Stimulated activated CD8-positive, alpha-beta memory T cell treated with anti-CD3 and anti-CD28 coated beads, Interleukin-12 subunit alpha, Interleukin-12 subunit beta, amount 100 ng/mL, for 4 hours (primary cell): Measurements from ENCODE around the gene GNA15.

Source experiments
- DNase-seq: peaks from one replicate; pipeline ENCODE4 v3.0.0-alpha.2; 2020; ENCODE audit warnings: low read depth

GNA15 gene

DNA sequence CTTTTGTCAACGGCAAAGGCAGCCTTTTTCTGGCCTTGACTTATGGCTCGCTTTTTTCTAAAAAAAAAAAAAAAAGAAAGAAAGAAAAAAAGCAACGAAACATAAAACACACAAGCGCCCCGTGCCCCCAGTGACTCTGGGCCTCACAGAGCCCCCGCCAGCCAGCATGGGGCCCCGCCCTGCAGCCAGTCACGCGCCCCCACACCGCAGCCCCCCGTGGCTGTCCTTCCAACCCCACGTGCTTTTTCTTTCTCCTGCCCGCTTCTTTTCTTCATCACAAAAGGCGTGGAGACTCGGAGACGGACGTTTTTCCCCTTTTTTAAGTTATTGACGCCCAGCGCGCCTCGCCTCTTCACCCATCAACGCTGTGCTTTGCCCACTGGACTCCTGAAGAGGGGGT, 14.4 kb upstream of the GNA15 start:
- DNase-seq = no peak

DNA sequence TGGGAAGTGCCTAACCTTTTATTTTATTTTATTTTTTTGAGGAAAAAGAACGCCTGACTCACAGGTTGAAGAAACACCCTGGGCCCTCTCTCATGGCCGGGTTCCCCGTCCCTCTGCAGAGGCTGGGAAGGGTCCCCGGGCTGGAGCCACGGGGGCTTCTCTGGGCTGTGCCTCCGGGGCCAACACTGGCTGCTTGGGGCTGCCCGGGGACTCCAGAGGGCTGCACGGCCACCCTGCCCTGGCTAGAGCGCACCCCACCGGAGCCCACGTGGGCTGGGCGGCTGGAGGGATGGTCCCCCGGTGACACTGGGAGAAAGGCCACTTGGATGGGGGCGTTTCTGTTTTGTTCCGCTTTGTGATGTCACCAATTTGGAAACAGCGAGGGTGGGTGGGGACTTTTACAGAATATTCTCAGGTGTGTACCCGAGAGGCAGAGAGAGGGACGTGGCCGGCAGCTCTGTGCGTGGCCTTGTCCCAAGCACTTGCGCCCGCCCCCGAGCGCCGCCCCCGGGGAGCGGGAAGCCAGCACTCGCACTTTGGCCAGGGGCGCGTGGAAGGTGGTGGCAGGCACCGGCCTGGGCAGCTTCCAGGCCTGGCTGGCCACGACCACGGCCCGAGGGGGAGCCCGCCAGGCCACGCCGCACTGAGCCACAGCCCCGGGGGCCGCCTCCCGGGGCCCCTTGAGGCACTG, 13.9 kb upstream of the GNA15 start:
- no peak for DNase-seq

DNA sequence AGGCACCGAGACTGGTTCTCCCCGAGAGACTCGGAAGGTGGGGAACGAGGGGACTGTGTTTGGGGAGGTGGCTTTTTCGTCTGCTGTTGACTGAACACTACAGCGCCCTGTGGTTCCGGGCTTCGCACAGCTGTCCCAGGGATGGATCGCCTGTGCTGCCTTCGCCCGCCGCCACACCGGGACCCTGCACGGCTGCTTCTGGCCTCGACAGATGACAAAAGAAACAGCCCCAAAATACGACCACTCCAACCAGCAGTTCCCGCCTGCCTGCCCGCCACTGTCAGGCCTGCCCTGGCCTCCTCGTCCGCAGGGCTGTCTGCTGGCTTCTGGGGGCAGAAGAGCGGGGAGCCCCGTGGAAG, 13.3 kb upstream of the GNA15 start:
- DNase-seq = no peak

DNA sequence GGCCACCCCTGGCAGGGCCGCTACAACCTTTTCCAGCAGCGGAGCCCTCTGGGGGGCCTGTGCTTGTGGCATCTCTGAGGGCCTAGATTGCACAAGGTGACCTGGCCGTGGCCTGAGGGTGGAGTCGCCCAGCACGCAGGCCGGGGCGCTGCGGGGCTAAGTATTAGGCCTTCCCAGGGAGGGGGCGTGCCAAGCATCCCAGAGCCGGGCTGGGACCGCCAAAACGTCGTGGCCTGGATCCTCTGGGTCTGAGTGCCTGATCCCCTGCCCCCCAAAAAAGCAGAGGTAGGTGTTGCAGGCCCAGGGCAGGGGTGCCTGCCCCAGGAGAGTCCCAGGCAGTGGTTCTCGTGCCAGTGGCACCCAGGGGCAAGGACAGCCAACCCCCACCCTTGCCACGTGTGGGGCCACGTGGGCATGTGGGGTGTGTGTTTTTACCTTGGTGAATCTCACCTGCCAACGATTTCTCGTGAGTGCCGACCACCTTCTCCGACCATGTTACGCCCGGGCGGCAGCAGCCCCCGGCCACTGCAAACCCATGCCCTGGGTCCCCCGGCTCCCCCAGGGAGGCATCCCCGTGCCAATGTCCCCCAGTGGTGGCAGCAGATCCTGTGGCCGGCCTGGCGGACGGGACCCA, 12.6 kb upstream of the GNA15 start:
- DNase-seq = no peak

DNA sequence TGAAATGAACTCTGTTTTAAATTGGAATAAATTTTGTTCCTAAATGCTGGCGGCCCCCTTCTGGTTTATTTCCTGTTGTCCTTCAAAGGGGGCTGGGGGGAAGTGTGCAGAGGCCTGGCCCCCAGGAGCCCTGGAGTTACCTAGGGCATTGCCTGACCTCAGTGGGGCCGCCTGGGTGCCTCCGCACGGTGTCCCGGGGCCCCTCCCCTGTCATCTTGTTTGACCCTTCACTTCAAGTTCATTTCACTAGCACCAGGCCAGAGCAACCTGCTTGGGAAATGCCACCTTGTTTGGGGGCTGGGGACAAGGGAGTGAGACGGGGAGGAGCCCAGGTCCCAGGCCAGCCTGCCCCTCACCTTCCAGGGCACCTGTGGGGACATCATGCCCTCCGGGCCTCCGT, 11.9 kb upstream of the GNA15 start:
- no peak for DNase-seq

DNA sequence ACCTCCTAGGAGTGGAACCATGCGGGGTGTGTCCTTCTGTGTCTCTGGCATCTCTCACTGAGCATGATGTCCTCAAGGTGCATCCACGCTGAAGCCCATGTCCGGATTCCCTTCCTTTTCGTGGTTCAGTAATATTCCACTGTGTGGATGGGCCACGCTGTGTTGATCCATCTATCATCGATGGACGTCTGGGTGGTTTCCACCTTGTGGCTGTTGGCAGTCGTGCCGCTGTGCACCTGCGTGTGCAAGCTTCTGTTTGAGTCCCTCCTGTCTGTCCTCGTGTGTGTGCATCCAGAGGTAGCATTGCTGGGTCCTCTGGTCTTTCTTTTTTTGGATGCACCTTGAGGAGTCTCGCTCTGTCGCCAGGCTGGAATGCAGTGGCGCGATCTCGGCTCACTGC, 11.2 kb upstream of the GNA15 start:
- DNase-seq = no peak

DNA sequence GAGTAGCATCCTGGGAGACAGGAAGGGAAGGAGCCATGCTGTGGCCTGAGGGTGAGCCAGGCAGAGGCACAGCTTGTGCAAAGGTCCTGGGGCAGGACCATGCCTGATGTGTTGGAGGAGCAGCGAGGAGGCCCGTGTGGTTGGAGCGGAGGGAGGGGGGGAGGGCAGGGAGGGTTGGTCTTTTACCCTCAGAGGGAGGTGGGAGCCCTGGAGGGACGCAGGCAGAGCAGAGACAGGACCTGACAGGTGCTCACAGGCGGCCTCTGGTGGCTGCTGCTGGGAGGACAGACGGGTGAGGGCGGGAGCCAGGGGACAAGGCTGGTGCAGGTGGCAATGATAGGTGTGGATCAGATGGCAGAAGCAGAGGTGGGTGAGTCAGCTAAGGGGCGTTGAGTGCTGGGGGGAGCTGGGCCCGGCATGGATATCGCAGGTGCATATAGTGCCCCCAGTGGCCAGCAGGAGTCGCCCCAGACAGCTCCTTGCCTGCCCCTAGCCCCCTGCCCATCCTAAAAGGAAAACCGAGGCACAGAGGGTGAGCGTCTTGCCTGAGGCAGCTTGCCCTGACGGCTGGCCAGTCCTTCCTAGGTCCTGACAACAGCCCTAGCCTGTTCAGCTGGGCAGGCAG, 9.8 kb upstream of the GNA15 start:
- DNase-seq = peak; percentile 53

DNA sequence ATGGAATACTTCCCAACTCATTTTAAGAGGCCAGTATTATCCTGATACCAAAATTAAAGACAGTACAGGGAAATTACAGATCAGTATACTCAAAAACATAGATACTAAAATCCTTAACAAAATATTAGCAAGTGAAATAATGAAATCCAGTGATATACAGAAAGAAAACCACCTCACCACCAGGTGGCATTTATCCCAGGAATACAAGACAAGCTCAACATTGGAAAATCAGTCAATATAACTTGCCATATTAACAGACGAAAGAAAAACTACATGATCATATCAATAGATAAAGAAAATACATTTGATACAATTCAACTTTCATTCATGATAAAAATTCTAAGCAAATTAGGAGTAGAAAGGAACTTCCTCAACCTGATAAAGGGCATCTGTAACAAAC, 6.7 kb upstream of the GNA15 start:
- no peak for DNase-seq

DNA sequence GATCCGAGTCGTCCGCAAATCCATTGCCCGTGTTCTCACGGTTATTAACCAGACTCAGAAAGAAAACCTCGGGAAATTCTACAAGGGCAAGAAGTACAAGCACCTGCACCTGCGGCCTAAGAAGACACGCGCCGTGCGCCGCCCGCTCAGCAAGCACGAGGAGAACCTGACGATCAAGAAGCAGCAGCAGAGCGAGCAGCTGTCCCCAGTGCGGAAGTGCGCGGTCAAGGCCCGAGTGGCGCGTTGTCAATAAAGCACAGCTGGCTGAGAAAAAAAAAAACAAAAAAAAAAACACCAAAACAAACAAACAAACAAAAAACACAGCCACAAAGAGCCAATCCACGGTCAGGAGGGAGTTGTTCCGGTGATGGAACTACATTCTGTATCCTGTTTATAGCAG, 4.7 kb upstream of the GNA15 start:
- DNase-seq = no peak

DNA sequence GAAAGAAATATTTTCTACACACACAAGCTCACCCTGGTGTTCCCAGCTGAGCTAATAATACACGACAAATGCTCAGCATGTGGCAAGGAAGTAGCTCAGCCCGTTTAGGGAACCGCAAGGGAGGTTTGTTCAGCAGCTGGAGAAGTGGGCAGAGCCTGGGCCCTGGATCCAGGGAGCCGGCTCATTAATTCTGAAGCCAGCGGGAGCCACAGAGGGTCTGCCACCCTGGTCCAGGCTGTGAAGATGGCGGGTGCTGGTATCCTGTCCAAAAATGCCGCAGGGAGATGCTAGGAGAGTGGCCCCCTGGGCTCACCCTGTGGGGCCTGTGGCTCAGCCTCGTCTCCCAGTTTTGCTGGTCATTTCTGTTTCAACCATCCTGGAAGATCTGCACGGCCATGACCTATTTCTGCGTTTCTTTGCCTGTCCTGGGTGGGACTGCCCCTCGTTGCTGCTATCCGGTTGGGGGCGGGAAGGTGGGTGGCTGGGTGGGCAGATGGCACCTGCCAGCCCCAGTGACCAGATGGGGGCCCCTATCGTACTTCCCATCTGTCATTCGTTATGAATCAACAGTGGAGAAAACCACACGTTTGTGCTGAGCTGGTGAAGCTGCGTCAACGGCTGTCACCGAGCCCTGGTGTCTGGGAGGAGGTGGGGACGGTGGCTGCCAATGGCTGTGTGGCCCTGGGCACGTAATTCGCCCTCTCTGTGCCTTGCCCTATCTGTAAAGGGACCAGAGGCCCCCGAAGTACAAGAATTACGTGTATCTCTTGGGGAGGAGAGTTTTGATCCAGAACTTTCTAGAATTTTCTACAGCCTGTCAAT, 2.7 kb upstream of the GNA15 start:
- DNase-seq = peak; percentile 64

DNA sequence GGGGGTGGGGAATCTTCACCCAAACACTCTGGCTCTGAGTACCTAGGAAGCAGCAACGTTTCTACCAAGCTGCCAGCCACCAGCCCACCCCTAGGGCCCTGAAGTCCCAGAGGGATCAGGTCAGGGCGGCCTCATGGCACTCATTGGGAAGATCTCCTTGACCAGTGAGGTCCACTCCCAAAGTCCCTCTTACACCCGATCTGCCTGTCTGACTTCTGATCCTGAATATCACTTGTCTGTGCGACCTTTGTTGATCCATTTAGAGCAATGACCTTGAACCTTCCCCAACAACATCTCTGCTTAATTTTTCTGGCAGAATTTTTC, 2.1 kb upstream of the GNA15 start:
- DNase-seq = no peak

DNA sequence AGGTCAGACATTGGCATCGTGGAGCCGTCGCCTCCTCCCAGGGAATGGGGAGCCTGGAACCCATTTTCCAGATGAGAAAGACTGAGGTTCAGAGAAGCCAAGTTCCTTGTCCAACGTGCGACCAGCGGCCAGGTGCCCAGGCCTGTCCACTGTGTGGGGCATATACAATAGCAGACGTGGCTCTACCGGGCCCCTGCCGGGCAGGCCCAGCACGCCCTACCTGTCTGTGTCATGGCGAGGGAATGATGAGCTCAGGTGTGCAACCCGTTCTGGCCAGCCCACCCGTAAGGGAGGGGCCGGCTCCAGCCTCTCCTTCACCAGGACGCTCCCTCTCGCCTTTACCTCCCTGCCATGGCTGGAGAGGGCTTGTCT, 837 bp downstream of the GNA15 start:
- no peak for DNase-seq

DNA sequence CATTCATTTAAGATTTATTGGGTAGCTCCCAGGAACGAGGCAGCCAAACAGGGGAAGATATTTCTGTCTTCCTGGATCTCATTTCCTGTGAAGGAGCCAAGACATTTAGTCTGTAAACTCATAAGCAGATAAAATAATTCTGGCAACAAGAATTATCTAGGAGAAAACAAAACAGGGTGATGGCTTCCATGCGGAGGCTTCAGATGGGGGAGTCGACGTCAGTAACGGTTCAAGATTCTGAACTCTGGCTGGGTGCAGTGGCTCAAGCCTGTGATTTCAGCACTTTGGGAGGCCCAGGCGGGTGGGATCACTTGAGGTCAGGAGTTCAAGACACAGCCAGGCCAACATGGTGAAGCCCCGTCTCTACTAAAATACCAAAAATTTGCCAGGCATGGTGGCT, 1.3 kb downstream of the GNA15 start:
- no peak for DNase-seq

DNA sequence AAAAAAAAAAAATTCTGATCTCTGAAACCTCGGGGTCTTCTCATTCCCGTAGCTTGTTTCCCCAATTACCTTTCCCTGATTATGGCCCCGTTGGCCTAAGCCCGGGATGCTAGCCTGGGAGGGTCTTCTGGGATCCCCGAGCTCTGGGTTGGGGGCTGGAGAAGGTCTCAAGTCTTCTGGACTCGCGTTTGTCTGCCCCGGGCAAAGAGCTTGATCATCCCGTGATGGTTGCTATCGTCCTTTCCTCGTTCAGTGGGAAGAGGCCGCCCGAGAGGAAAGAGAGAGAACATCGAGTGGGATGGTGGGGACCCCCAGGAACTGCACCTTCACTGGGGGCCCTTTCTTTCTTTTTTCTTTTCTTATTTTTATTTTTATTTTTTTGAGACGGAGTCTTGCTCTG, 2.4 kb downstream of the GNA15 start:
- DNase-seq = no peak

DNA sequence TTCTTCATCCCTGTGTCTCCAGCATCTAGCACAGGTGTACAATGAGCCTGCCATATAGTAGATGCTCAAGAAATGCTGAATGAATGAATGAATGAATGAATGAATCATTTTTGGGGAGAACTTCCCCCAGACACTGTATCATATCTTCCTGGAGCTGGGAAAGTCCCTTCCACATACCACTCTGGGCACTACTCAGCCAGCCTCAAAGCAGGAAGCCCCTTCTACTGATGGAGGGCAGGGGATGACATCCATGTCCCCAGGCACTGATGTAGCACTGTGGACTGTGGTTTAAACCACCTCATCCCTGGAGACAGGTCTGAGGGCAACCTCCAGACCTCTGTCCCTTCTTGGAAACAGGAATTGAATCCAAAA, 4.8 kb downstream of the GNA15 start:
- DNase-seq = no peak

DNA sequence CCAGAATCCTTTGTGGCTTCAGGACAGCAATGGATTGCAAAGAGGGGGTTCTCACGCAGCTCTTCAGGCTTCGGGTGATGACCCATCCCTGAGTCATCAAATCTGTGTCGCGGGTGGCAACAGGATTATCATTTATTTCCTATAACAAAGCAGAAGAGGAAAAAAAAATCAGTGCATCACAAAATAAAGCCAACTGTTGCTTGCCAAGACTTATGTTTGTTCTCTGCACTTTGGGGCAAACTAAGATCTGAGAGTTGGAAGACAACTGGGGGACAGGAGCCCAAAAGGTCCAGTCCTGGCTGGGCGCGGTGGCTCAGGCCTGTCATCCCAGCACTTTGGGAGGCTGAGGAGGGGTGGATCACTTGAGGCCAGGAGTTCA, 6.4 kb downstream of the GNA15 start:
- no peak for DNase-seq

DNA sequence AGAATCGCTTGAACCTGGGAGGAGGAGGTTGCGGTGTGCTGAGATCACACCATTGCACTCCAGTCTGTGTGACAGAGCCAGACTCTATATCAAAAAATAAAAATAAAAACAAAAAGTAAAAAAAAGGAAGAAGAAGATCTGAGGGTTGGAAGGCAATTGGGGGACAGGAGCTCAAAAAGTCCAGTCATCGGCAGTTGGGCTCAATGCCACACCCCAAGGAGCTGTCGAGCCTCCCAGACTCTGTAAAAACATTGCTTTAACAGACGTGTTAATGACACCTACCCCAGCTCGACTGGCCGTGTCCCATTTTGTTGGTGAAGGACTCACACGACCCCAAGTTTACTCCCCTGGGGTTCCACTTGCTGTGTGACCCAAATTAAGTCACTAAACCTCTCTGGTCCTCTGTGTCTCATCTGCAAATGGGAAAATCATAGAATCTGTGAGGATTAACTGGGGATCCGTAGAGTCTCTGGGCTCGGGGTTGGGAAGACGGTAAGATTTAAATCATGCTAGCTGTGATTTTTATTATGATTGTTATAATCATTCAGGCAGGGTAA, 7.0 kb downstream of the GNA15 start:
- no peak for DNase-seq

DNA sequence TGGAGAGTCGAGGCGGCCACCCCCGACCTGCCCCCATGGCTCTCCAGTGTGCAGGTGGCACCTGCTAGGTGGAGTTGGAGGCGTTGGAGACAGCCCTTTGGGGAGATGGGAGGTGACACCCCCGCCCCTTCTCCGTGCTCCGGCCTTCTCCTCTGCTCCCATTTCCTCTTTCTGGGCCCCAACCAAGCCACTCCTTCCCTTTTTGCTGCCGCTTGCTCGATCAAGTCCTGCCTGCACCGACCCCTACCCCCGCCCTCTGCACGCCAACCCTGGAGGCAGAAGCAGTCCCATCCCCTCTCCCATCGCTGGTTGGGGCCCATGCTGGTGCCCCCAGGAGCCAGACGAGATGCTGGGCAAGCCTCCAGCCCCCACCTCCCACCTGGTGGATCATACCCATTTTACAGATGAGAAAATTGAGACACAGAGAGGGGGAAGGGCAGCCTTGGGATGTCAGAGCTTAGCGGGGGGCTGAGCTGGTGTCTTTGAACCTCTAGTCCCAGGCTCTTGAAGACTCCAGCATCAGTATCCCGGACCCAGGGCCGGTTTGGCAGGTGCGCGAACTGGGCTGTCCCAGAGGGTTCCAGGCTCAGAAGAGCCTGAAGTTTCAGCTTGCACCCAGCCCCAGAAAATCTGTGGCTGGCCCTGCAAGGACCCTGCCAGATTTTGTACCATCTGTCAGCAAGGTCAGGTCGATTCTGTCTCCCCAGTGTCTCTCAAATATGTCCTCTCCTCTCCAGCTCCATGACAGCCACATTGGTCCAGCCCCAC, 10.3 kb downstream of the GNA15 start:
- no peak for DNase-seq

DNA sequence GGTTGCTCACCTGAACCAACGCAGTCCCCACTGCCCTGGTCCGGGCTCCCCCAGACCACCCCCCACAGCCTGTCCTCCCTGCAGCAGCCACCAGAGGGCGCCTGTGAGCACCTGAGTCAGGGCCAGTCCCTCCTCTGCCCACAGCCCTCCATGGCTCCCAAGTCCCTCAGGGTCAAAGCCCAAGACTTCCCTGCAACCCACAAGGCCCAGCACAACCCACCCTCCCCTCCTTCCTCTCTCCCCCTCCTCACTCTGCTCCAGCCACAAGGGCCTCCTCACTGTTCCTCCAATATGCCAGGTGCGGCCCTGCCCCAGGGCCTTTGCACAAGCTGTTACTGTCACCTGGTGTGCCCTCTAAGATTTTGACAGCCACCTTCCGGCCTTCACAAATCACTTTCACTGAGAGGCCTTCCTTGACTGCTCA, 10.9 kb downstream of the GNA15 start:
- DNase-seq = no peak

DNA sequence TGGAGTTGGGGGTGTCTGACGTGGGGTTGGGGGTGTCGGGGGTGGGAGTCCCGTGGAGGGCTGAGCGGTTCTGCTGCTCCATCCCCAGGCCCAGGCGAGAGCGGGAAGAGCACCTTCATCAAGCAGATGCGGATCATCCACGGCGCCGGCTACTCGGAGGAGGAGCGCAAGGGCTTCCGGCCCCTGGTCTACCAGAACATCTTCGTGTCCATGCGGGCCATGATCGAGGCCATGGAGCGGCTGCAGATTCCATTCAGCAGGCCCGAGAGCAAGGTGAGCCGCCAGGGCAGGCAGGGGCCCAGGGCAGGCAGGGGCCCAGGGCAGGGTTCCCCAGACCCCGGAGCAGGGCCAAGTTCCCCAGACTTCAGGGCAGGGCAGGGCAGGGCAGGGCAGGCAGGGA, 12.7 kb downstream of the GNA15 start:
- no peak for DNase-seq

DNA sequence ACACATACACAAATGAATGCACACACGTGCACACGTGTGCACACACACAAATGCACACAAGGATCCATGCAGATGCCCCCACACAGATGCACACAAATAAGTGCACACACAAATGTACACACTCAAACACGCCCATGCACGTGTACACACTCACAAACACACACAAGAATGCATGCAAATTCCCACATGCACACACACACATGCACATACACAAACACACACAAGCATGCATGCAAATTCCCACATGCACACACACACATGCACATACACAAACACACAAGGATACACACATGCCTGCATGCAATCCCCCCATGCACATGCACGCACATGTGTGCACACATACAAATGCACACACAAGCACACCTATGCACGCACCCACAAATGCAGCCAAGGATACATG, 13.3 kb downstream of the GNA15 start:
- no peak for DNase-seq
